ENCODE measurements around the gene BET1. TPM values are rescaled to one million over a fixed set of nuclear protein-coding genes. Genes with fewer than 3 reads are reported as not detected.

BET1 gene
- total and polyA plus RNA-seq, 9 of the 15 experiments (the other 6 are each of a cell fraction or from before 2014, with no cell fraction given), result 15.8 to 190 (median 37.8) TPM

DNA sequence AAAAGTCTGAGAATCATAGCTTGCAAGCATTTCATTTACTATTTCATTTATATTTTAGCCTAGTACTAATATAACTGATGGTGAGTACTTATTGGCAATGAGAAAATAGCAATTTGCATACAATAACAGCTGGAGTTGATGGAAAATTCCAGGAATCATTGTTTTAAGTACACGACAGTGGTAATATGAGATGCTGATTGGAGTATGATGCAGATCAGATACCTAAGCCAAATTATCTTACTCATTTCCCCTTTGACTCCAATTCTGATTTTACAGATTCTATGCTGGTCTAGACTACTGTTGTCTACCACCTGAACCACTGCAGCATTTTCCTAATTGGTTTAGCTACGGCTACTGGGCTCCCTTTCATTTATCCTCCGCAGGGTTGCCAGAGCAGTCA lies 45.9 kb downstream of the BET1 start:
- H3K4me2 ChIP-seq (ENCODE audit: insufficient read depth, low read length), result no peak overlapping the region
- in situ Hi-C loops (cut with MboI) (no loop called here), intact Hi-C loops (cut with micrococcal nuclease) (no loop called here)
- CTCF ChIA-PET (ENCODE audit: low intra/inter-chr PET ratio), result no interaction called here
- ATAC-seq, result no peak
- no peak overlapping the region for H3K27ac ChIP-seq (ENCODE audit: extremely low read depth, low read depth, low read length)
- TF ChIP-seq JUND (IDR thresholded peaks at IDR 0.05; ENCODE audit: borderline replicate concordance, low read depth, low read length) (no peak), JUND (tag; IDR thresholded peaks at IDR 0.05; ENCODE audit: borderline replicate concordance, low read depth, low read length) (no peak), NFYB (IDR thresholded peaks at IDR 0.05; ENCODE audit: extremely low read depth, insufficient read length) (no peak), RBM39 (optimal IDR thresholded peaks at IDR 0.05; ENCODE audit: low read depth, low read length) (no peak), ZNF644 (tag; IDR thresholded peaks at IDR 0.05; ENCODE audit: low read depth) (no peak), BCOR (IDR thresholded peaks at IDR 0.05) (no peak)
- no peaks in the 10 kb centered on the region for H4K20me1 ChIP-seq (replicated peaks; ENCODE audit: control insufficient read depth, insufficient read depth, low read length)
- H2AFZ ChIP-seq (ENCODE audit: low read depth, low read length), result no peak overlapping the region
- BruUV-seq (replicated peaks), result no TSS peak
- H3K9me3 ChIP-seq (replicated peaks; ENCODE audit: control insufficient read depth, insufficient read depth, low read depth, low read length), result no peaks in the 10 kb centered on the region
- 1% methylated on average over 3 of the region's 3 CpGs for WGBS (ENCODE audit: insufficient coverage, low coverage, missing lambda C conversion rate)
- H3K36me3 ChIP-seq (ENCODE audit: control insufficient read depth, insufficient read depth, low read length), result no peaks in the 10 kb centered on the region
- H3K4me3 ChIP-seq, result no peak overlapping the region
- H3K9ac ChIP-seq (ENCODE audit: insufficient read depth in 1 of 2, low read depth in 2 of 2, low read length in 2 of 2), result no peak overlapping the region
- no peaks in the 10 kb centered on the region for H3K4me1 ChIP-seq (replicated peaks in 1 of 2; ENCODE audit: control insufficient read depth in 2 of 2, insufficient read depth in 2 of 2, low read length in 2 of 2)
- POLR2A ChIA-PET, result interaction anchor here (1.0 kb wide), 1 partner anchor 9 kb away, joined by 3 read pairs; no protein-coding TSS in a partner anchor
- H3K9me1 ChIP-seq (ENCODE audit: control insufficient read depth, insufficient read depth, low read length), result no peaks in the 10 kb centered on the region
- H3K27me3 ChIP-seq (ENCODE audit: control insufficient read depth in 2 of 2, insufficient read depth in 2 of 2, low read length in 2 of 2), result no peaks in the 10 kb centered on the region
- DNase-seq (ENCODE audit: extremely low read depth in 1 of 4, low spot score in 3 of 4), result no peak
- no peaks in the 10 kb centered on the region for H3K79me2 ChIP-seq (ENCODE audit: control insufficient read depth, insufficient read depth, low read length)
- no peak for FAIRE-seq

- H3K9me3 ChIP-seq (replicated peaks; ENCODE audit: control insufficient read depth, insufficient read depth, low read depth, low read length), result no peaks in the 10 kb centered on the region
- no peaks in the 10 kb centered on the region for H3K9me1 ChIP-seq (ENCODE audit: control insufficient read depth, insufficient read depth, low read length)
- ATAC-seq (no peak), FAIRE-seq (no peak), DNase-seq (ENCODE audit: extremely low read depth in 1 of 4, low spot score in 3 of 4) (no peak)
- 0% methylated on average over 1 of the region's 1 CpG for WGBS (ENCODE audit: insufficient coverage, low coverage, missing lambda C conversion rate)
- intact Hi-C loops (cut with micrococcal nuclease) (no loop called here), in situ Hi-C loops (cut with MboI) (no loop called here)
- H3K27ac ChIP-seq (ENCODE audit: extremely low read depth, low read depth, low read length), result no peak overlapping the region
- H3K36me3 ChIP-seq (ENCODE audit: control insufficient read depth, insufficient read depth, low read length), result no peaks in the 10 kb centered on the region
- no peak overlapping the region for H2AFZ ChIP-seq (ENCODE audit: low read depth, low read length)
- POLR2A ChIA-PET, result interaction anchor here (1.0 kb wide), 1 partner anchor 8 kb away, joined by 3 read pairs; no protein-coding TSS in a partner anchor
- no peaks in the 10 kb centered on the region for H3K4me1 ChIP-seq (replicated peaks in 1 of 2; ENCODE audit: control insufficient read depth in 2 of 2, insufficient read depth in 2 of 2, low read length in 2 of 2)
- no peak overlapping the region for H3K9ac ChIP-seq (ENCODE audit: insufficient read depth in 1 of 2, low read depth in 2 of 2, low read length in 2 of 2)
- H3K4me2 ChIP-seq (ENCODE audit: insufficient read depth, low read length), result no peak overlapping the region
- no peaks in the 10 kb centered on the region for H3K79me2 ChIP-seq (ENCODE audit: control insufficient read depth, insufficient read depth, low read length)
- CTCF ChIA-PET (ENCODE audit: low intra/inter-chr PET ratio), result no interaction called here
- H3K27me3 ChIP-seq (ENCODE audit: control insufficient read depth in 2 of 2, insufficient read depth in 2 of 2, low read length in 2 of 2), result no peaks in the 10 kb centered on the region
- H4K20me1 ChIP-seq (replicated peaks; ENCODE audit: control insufficient read depth, insufficient read depth, low read length), result no peaks in the 10 kb centered on the region
- no TSS peak for BruUV-seq (replicated peaks)
- H3K4me3 ChIP-seq, result no peak overlapping the region
- TF ChIP-seq ZNF3 (CRISPR knock-in tag; IDR thresholded peaks at IDR 0.05) (no peak), ZNF23 (CRISPR knock-in tag; IDR thresholded peaks at IDR 0.05) (no peak), FOS (IDR thresholded peaks at IDR 0.05; ENCODE audit: extremely low read depth, insufficient read length) (no peak), ZNF589 (CRISPR knock-in tag; IDR thresholded peaks at IDR 0.05; ENCODE audit: low read depth) (no peak), SREBF2 (CRISPR knock-in tag; IDR thresholded peaks at IDR 0.05) (no peak), SREBF1 (IDR thresholded peaks at IDR 0.05; ENCODE audit: borderline replicate concordance, low read depth, low read length) (no peak), ETV5 (CRISPR knock-in tag; IDR thresholded peaks at IDR 0.05; ENCODE audit: low read depth) (no peak)
- TF ChIP-seq, protein P1, sequence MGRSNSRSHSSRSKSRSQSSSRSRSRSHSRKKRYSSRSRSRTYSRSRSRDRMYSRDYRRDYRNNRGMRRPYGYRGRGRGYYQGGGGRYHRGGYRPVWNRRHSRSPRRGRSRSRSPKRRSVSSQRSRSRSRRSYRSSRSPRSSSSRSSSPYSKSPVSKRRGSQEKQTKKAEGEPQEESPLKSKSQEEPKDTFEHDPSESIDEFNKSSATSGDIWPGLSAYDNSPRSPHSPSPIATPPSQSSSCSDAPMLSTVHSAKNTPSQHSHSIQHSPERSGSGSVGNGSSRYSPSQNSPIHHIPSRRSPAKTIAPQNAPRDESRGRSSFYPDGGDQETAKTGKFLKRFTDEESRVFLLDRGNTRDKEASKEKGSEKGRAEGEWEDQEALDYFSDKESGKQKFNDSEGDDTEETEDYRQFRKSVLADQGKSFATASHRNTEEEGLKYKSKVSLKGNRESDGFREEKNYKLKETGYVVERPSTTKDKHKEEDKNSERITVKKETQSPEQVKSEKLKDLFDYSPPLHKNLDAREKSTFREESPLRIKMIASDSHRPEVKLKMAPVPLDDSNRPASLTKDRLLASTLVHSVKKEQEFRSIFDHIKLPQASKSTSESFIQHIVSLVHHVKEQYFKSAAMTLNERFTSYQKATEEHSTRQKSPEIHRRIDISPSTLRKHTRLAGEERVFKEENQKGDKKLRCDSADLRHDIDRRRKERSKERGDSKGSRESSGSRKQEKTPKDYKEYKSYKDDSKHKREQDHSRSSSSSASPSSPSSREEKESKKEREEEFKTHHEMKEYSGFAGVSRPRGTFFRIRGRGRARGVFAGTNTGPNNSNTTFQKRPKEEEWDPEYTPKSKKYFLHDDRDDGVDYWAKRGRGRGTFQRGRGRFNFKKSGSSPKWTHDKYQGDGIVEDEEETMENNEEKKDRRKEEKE (IDR thresholded peaks at IDR 0.05; ENCODE audit: borderline replicate concordance in 1 of 2, control insufficient read depth in 1 of 2, low read depth in 2 of 2, low read length in 1 of 2), result no peak
- TF ChIP-seq, protein P2, sequence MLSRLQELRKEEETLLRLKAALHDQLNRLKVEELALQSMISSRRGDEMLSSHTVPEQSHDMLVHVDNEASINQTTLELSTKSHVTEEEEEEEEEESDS (CRISPR knock-in tag; IDR thresholded peaks at IDR 0.05), result no peak
These were observed 46.4 kb downstream of the BET1 start for GRCh38 chr7:93957767-93958166.
